GM19372 (cell line): ENCODE results near the gene KCNH8.
"Not testable (repeated sequence)": the region's sequence is repeated elsewhere in the genome, so short reads cannot be mapped to it uniquely, and the experiment has no call there.

ENCODE experiments used
- ATAC-seq: cut with Tn5 transposase; IDR thresholded peaks from one replicate; pipeline ENCODE4 v1.9.1; 2021; ENCODE audit warnings: mild to moderate bottlenecking, low read depth, moderate library complexity; ENCODE audit not compliant: unreplicated experiment

KCNH8 gene

DNA sequence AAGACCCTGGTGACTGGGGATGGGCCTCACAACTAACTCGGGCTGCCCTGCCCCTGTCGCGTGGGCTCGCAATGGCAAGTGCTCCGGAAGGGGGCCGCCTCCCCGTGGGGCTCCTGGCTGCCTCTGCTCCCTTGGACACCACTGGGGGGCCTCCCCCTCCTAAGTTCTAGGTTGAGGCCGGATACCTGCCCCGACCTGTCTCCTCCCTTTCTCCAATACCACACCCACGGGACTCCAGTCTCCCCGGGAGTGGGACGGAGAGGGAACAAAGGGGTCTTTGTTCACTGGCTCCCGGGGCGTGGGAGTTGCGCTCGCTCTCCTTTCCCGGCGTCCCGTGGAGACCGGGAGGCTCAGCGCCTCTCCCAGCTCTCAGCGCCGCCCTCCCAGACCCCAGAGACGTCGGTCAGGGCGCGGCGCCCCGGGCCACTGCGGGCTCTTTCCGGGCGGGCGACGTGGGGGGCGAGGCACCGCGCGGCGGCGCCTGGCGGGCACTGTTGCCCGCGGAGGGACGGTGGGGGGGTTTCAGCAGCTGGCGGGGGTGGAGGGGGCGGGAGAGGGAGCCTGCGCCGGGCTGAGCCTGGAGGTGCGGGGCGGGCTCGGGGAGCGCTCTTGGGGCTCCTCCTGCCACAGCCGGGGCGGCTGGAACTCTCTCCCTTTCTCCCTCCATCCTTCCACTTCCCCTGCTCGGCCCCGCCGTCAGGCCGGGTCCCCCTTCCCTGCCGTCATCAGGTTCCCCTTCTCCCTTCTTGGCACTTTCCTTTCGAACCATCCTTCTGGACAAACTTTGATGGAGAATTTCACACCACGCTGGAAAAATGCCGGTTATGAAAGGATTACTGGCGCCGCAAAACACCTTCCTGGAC, at the start of gene KCNH8:
Gene KCNH8, plus strand, starts transcription at position 606 of the 863 bp plus-strand sequence. Its CDS starts 210 bp downstream, at position 816.
- ATAC-seq, result no peak

DNA sequence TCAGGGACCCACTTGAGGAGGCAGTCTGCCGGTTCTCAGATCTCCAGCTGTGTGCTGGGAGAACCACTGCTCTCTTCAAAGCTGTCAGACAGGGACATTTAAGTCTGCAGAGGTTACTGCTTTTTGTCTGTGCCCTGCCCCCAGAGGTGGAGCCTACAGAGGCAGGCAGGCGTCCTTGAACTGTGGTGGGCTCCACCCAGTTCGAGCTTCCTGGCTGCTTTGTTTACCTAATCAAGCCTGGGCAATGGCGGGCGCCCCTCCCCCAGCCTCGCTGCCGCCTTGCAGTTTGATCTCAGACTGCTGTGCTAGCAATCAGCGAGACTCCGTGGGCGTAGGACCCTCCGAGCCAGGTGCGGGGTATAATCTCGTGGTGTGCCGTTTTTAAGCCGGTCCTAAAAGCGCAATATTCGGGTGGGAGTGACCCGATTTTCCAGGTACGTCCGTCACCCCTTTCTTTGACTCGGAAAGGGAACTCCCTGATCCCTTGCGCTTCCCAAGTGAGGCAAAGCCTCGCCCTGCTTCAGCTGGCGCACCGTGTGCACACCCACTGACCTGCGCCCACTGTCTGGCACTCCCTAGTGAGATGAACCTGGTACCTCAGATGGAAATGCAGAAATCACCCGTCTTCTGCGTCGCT, 45.5 kb upstream of the KCNH8 start:
- ATAC-seq, result not testable (repeated sequence)

DNA sequence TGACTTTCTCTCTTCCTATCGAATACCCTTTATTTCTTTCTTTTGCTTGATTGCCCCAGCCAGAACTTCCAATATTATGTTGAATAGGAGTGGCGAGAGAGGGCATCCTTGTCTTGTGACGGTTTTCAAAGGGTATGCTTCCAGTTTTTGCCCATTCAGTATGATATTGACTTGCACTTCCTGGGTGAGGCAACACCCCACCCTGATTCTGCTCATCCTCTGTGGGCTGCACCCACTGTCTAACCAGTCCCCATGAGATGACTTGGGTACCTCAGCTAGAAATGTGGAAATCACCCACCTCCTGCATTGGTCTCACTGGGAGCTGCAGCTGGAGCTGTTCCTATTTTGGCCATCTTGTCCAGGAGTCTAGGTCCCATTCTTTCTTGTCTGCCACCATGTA, 44.8 kb upstream of the KCNH8 start:
- no peak for ATAC-seq

DNA sequence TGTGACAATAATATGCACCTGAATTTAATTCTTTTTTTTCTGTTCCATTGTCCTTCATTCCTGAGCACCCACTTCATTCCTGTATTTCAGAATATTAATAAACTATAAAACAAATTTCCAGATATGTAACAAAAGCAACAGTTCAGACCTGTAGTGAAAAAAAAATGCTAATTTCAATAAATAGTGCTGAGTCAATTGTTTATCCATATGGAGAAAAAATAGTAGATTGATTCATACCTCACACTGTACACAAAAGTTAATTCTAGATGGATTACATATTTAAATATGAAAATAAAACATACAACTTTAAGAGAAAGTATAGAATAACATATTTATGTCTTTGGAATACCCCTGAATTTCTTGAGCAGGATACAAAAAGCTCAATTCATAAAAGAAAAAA, 43.9 kb upstream of the KCNH8 start:
- ATAC-seq, result no peak

DNA sequence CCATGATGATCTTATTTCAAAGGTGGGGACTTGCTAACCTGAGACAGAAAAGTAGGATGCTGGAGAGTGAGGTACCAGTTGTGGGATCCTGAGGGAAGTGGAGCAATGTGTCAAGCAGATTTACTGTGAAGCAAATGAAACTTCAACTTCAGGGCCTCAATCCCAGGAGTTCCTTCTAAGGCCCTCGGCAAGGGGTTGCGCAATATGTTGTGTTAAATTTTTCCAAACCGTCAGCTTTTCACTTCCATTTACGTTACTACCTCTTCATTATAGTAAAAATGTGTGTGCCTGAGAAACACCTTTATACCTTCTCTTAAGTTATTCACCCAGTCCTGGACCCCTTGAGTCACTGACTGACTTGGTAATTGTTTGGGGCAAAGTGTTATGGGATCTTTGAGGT, 42.5 kb upstream of the KCNH8 start:
- ATAC-seq, result no peak

DNA sequence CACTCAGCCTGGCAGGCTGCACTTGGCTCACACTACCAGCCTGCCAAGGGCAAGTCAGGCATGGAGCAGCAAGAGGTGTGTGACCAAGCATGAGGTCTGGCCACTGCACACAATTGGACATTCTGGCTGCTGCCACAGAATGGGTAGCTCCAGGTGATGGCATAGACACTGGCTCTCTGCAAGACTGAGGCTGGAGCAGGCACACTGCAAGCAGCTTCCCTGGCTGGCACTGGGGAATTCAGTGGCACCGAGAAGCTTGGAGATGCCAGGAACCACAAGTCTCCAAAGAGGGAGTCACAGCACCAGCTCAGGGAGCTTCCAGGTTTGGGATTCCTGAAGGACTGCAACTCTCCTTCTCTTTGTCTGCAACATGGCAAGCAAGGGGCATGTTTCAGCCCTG, 42.0 kb upstream of the KCNH8 start:
- no peak for ATAC-seq

DNA sequence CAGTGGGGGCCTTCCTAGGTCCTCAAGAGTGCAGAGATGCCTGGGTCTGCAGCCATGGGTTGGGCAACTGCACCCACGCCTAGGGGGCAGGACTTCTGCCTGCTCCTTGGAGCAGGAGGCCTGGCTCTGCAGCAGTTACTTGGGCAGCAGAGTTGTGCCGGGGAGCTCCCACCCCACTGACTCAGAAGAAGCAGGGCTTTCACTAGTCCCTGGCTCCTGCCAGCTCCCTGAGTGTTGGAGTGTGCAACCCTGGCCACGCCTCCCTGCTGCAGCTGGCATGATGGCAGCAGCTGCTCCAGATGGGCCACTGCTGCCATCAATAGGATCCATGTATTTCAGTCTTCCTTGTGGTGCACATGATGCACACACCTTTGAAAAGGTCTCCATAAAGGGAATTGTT, 40.6 kb upstream of the KCNH8 start:
- ATAC-seq, result no peak

DNA sequence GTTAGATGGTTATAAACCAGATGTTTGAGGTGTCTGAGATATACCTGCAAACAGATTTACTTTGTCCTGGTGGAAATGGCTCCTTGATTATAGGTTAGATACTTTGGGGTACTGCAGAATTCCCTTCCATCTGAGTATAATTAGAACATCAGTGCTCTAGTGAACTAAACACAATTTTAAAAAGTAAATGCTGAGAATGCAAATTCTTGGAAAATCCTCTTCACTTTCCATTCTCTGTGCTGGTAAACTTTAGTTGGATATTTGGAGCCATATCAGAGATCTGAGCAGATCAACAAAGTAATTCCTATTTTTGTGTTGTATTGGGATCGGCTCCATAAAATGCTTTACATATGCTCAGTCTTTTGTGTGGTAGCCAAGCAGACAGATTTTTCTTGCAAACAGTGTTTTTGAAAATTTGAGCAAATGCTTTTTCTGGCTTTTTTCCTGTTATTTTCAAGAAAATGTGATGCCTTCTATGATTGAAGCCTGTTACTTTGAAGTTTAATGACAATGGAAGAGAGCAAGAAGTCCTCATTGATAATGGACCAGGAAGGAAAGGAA, 37.9 kb upstream of the KCNH8 start:
- ATAC-seq, result no peak

DNA sequence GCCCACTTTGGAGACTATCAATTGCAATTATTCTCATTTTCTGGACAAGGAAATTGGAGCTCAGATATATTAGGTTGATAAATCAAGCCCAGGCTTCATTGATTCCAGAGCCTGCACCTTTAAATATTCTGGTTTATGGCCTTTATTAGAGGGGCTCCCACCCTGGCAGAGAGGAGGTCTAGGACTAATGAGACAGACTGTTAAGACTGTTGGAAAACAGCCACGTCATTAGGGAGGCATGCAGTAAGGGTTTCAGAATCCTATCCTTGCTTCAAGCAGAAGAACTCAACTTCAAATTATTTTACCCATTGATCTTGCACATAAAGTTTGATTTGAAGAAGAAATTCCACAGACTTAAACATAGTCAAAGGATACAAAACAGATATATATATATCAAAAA, 33.8 kb upstream of the KCNH8 start:
- no peak for ATAC-seq

DNA sequence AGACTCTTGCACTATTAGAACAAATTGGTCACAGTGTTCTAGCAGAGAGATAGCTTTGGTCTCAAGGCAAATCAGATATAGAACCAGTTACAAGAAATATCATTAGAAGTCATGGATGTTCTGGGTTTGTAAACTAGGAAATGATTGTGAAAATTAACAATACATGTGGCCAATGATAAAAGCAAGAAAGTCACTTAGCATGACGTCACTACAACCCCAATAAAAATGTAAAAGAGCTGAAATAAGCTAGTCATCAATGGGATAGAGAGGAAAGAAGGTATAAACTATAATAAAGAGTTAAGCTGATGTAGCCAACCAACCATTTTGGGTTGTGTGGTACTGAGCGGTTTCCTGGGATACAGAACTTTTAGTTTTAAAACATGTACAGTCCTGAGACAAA, 32.1 kb upstream of the KCNH8 start:
- no peak for ATAC-seq

DNA sequence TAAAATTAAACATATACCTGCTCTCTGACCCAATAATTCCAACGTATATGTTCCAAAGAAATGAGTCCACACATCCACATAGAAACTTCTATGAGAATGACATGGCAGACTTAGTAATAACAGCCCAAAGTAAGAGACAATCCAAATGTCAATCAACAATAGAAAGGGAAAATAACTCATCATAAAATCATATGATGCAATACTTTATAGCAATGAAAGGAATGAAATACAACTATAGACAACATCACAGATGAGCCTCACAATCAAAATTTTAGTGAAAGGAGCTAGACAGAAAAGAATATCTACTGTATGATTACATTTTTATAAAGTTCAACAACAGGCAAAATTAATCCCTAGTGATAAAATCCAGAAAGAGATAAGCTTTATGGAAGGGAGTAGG, 23.6 kb upstream of the KCNH8 start:
- no peak for ATAC-seq

DNA sequence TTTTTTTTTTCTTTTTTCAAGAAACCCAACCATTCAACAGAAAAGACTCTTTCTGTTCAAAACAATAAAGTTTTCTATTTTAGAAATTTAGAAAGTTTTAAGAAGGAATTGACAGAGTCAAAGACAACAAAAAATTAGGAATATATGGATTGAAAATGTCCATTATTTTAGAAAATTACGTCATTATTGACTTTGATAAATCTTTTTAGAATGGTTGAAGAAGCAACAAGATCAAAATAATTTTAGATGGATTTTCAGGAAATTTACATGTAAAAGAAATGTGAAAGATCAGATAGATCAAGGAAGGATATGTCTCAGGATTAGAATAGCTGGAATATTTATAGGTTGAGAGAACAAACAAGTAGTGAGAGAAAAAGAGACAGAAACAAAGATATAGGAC, 8.4 kb upstream of the KCNH8 start:
- ATAC-seq, result no peak

DNA sequence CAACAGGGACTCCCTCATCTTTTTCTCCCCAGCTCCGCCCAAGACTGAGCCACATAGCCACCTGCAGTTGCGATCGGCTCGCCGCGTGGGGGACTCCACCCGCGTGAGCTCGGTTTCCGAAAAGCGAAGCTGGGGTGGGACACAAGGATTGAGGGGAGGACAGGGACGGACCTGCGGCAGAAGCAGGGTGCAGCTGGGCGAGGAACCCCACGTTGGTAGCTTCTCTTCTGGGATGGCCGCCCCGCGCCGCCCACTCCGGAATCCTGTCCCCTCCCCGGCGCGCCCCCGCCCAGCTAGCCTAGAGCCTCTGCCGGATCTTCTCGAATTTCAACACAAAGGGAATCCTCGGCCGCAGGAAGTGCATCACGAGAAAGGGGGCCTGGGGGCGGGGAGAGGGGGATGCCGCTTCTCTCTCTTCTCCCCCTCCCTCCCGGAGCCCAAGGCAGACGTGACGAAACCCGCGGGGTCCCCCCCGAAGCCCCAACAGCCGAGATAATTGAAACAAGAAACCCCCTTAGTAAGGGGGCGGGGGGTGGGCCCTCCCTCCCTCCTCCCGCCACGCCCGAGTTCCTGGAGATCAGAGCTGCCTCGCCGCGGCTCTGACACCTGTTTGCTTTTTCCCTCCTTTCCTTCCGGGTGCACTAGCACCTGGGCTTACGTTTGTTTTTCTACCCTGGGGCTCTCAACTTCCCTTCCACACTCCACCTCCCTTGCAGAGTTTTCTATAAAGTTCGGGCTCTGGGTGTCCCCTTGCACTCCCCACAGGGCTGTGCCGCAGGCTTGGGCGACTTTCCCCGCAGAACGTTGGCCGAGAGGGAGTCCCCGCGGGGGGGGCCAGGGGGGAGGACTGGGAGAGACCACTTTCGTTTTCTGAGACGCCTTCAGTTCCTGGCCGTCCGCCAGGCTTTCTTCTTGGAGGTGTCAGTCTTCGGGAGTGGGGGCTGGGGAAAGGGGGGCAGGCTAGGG, 1.3 kb upstream of the KCNH8 start:
- ATAC-seq, result peak; percentile 77

DNA sequence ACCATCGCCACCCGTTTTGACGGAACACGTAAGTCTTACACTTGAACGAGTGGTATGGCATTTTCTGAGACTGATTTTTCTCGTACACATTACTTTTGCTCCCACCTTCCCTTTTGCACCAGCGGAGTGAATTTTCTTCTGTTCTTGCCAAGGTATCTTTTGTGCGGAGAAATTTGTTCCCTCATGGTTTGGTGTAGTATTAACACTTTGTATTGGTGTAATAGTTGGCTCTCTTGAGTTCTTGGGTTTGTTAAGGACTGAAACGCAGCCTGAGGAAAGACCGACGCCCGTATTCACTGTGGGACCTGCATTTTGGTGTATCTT, 420 bp downstream of the KCNH8 start:
- no peak for ATAC-seq

DNA sequence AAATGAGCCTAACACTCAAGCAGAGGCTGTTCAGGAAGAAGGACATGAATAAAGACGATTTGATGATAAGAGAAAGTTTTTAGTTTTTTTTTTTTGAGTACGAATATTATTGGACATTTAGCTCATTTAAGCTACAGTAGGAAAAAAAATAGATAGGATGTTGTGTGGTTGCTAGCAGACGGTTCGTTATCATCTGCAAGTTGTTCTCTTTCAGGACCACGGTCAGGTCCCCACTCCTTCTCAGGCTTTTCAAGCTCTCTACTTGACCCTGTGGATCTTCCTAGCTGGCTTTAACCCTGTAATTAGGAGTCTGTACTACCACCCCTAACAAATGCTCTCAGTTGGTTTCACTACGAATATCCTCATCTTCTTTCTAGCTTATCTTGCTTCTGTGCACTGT, 1.1 kb downstream of the KCNH8 start:
- ATAC-seq, result no peak

DNA sequence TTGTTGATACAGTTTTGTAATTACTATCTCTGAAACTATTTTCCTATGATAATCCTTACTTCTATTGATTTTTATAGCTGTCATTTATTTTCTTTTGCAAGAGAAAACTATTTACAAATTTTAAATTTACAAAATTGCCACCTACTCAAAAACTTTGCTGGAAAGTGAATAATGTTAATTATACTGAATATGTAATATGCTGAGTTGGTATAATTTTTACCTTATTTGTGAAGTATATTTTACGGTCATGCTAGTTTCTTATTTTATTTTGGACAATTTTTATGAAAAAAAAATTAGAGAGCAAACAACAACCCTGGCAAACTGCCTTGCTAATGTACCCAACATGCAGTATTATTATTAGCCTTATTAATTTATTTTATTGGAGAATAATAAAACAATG, 2.9 kb downstream of the KCNH8 start:
- ATAC-seq, result no peak

DNA sequence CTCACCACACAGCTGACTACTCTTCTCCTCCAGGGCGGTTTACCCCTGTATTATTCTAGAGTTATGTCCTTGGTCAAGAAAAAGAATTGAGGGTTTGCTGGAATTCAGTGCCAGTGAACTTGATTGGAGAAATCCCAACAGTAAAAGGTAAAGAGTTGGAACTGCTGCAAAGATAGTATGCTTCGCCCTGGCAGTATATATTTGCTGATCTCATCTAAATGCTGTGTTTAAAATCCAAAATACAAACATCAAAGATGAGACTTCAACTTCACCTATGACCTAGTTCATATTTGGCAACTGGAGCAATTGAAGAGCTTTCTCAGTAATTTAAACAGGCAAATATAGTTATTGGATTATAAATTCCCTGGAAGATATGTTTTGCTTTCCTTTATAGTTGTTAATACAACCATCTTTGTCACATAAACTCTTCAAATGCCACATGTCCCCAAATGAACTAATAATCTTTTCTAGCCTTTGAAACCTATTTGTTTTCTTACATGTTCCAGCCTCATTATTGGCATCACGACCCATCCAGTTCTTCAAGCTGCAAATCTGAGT, 6.5 kb downstream of the KCNH8 start:
- no peak for ATAC-seq

DNA sequence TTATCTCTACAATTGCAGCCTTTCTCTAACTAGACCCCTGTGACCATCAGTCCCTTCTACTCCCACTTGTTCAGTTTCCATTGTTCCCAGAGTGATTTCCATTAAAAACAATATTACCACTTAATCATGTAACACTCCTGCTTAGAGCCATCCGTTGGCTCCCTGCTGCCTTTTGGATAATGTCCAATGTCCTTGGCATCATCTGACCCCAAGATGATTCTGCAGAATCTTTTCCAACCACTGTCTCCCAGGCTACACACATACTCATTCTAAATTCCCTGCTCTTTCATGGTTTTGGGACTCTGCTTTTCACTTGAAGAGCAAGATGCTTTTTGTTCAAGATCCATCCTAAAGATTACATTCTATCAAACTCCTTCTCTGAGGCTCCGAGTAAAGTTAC, 7.1 kb downstream of the KCNH8 start:
- no peak for ATAC-seq

DNA sequence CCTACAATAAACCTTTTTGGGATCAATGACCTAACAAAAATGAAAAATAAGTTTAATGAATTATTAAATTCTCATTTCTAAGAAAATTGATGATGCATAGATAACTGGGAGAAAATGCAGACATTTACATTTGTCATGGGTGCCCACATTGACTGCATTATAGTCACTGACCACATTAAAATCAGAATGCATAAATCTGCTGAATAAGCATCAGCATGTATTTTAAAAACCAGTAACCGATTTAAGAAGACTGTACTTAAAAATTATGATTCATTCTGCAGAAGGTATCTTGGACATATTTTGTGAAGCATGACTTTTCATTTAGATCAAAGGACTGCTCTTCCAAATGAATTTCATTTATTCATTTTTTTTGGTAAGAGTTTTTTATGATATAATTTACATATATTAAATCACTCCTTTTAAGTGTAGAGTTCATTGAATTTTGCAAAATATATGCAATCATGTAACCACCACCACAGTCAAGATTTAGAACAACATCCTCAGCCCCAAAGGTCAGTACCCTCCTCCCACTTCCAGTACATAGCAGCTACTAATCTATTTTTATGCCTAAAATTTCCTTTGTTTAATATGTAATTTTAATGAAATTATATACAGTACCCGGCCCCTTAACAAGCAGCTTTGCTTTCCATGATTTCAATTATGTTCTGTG, 11.8 kb downstream of the KCNH8 start:
- no peak for ATAC-seq

DNA sequence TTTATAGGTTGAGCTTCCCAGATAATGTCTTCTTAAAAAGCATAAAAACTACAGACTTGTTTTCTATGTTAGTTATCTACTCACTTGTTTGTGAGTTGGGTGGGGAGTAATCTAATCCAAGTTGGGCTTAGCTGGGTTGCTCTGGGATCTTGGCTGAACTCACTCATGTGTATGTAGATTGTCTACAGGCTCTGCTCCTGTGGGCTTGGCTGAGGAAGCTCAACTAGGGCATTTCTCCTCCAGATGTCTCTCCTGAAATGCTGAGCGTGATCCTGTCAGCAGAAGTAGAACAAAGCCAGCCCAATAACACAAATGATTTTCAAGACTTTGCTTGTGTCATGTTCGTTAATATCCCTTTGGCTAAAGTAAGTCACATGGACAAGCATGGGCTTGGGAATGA, 17.3 kb downstream of the KCNH8 start:
- ATAC-seq, result no peak
